HEK293 (cell line): ENCODE results near the gene ASXL1.

Source experiments
- CTCF ChIA-PET: fragments of 350-600 bp; formaldehyde crosslinking; extraction: SDS; loops from one replicate; lab custom pipeline; 2021; ENCODE audit warnings: antibody characterized with exemption; lab: Yijun Ruan, JAX
- POLR2A ChIA-PET: fragments of 300-600 bp; formaldehyde crosslinking; extraction: SDS; loops from one replicate; lab custom pipeline; 2020; ENCODE audit warnings: antibody characterized with exemption, inconsistent platforms; lab: Yijun Ruan, JAX
- H3K27ac ChIP-seq: fragments of 200-500 bp; sonication (Bioruptor generic); 2 replicates; pipeline ENCODE4 v1.5.1; 2014; ENCODE audit warnings: low read depth, low read length, control low read depth, inconsistent platforms; ENCODE audit errors: extremely low read depth
- H3K36me3 ChIP-seq, 2 experiments: fragments of 200-500 bp in 1 of 2; sonication (Bioruptor generic) in 1 of 2; 1 replicate in 1 of 2; 2 replicates in 1 of 2; pipeline ENCODE4 v1.5.1; 2014 to 2017; ENCODE audit warnings: inconsistent platforms in 2 of 2, low read length in 2 of 2; ENCODE audit not compliant: control insufficient read depth in 2 of 2, insufficient read depth in 1 of 2
- H3K4me1 ChIP-seq: fragments of 200-500 bp; sonication (Bioruptor generic); 2 replicates; pipeline ENCODE4 v1.5.1; 2014; ENCODE audit warnings: mild to moderate bottlenecking, low read length, inconsistent platforms; ENCODE audit not compliant: control insufficient read depth, insufficient read depth
- H3K4me3 ChIP-seq: 2 replicates; pipeline ENCODE4 v1.5.1; 2011; ENCODE audit warnings: low read depth, mild to moderate bottlenecking, control low read depth, low read length, moderate library complexity
- H3K9me3 ChIP-seq: fragments of 200-500 bp; sonication (Bioruptor generic); 2 replicates; pipeline ENCODE4 v1.5.1; 2014; ENCODE audit warnings: low read depth, low read length, inconsistent platforms; ENCODE audit not compliant: control insufficient read depth, insufficient read depth
- HOXC10 ChIP-seq: sonication (generic); formaldehyde crosslinking; IDR thresholded peaks from 2 replicates; pipeline ENCODE4 v1.8.1; 2023; ENCODE audit warnings: mild to moderate bottlenecking, missing genetic modification reagents
- KLF16 ChIP-seq: fragments of 450-650 bp; formaldehyde crosslinking; IDR thresholded peaks from 2 replicates; pipeline ENCODE4 v1.5.1; 2017; ENCODE audit warnings: missing biosample characterization, missing genetic modification characterization
- MZF1 ChIP-seq: fragments of 450-650 bp; formaldehyde crosslinking; IDR thresholded peaks from 2 replicates; pipeline ENCODE4 v1.5.1; 2017; ENCODE audit warnings: missing biosample characterization, missing genetic modification characterization, borderline replicate concordance
- PRDM10 ChIP-seq: fragments of 450-650 bp; formaldehyde crosslinking; IDR thresholded peaks from 2 replicates; pipeline ENCODE4 v1.5.1; 2016; ENCODE audit warnings: missing biosample characterization, missing genetic modification characterization
- PRDM2 ChIP-seq: fragments of 450-650 bp; formaldehyde crosslinking; IDR thresholded peaks from 2 replicates; pipeline ENCODE4 v1.5.1; 2016; ENCODE audit warnings: missing biosample characterization, missing genetic modification characterization, borderline replicate concordance
- SP3 ChIP-seq: fragments of 450-650 bp; formaldehyde crosslinking; IDR thresholded peaks from 2 replicates; pipeline ENCODE4 v1.5.1; 2016; ENCODE audit warnings: missing biosample characterization, missing genetic modification characterization
- SP7 ChIP-seq: fragments of 450-650 bp; formaldehyde crosslinking; IDR thresholded peaks from 2 replicates; pipeline ENCODE4 v1.5.1; 2016; ENCODE audit warnings: missing biosample characterization, missing genetic modification characterization
- ZBTB48 ChIP-seq: fragments of 450-650 bp; formaldehyde crosslinking; IDR thresholded peaks from 2 replicates; pipeline ENCODE4 v1.5.1; 2016; ENCODE audit warnings: missing biosample characterization, missing genetic modification characterization
- ZEB2 ChIP-seq: fragments of 450-650 bp; formaldehyde crosslinking; IDR thresholded peaks from 2 replicates; pipeline ENCODE4 v1.5.1; 2016; ENCODE audit warnings: missing biosample characterization, missing genetic modification characterization
- ZNF157 ChIP-seq: fragments of 450-650 bp; formaldehyde crosslinking; IDR thresholded peaks from 2 replicates; pipeline ENCODE4 v1.5.1; 2016; ENCODE audit warnings: missing biosample characterization, missing genetic modification characterization
- ZNF19 ChIP-seq: fragments of 450-650 bp; formaldehyde crosslinking; IDR thresholded peaks from 2 replicates; pipeline ENCODE4; 2016; ENCODE audit warnings: missing biosample characterization, missing genetic modification characterization, low read depth
- ZNF211 ChIP-seq: fragments of 450-650 bp; formaldehyde crosslinking; IDR thresholded peaks from 2 replicates; pipeline ENCODE4 v1.5.1; 2016; ENCODE audit warnings: low read depth, missing biosample characterization, missing genetic modification characterization
- ZNF223 ChIP-seq: fragments of 450-650 bp; formaldehyde crosslinking; IDR thresholded peaks from 2 replicates; pipeline ENCODE4 v1.5.1; 2016; ENCODE audit warnings: missing biosample characterization, missing genetic modification characterization
- ZNF341 ChIP-seq: fragments of 450-650 bp; formaldehyde crosslinking; IDR thresholded peaks from 2 replicates; pipeline ENCODE4; 2016; ENCODE audit warnings: low read depth, missing biosample characterization, missing genetic modification characterization
- ZNF510 ChIP-seq: fragments of 450-650 bp; formaldehyde crosslinking; IDR thresholded peaks from 2 replicates; pipeline ENCODE4 v1.5.1; 2018; ENCODE audit warnings: mild to moderate bottlenecking, missing genetic modification characterization, missing biosample characterization; ENCODE audit not compliant: insufficient replicate concordance
- ZNF513 ChIP-seq: fragments of 450-650 bp; IDR thresholded peaks from 2 replicates; pipeline ENCODE4 v1.5.1; 2018; ENCODE audit warnings: missing biosample characterization, missing genetic modification characterization
- ZNF530 ChIP-seq: fragments of 450-650 bp; formaldehyde crosslinking; IDR thresholded peaks from 2 replicates; pipeline ENCODE4 v1.5.1; 2016; ENCODE audit warnings: low read depth, missing biosample characterization, missing genetic modification characterization
- ZNF544 ChIP-seq: fragments of 450-650 bp; formaldehyde crosslinking; IDR thresholded peaks from 2 replicates; pipeline ENCODE4 v1.5.0; 2017; ENCODE audit warnings: missing biosample characterization, missing genetic modification characterization
- ZNF555 ChIP-seq: fragments of 450-650 bp; formaldehyde crosslinking; conservative IDR thresholded peaks from 2 replicates; pipeline ENCODE4 v1.5.1; 2017; ENCODE audit warnings: missing biosample characterization, mild to moderate bottlenecking, missing genetic modification characterization, inconsistent platforms
- ZNF623 ChIP-seq: fragments of 450-650 bp; formaldehyde crosslinking; IDR thresholded peaks from 2 replicates; pipeline ENCODE4 v1.5.1; 2016; ENCODE audit warnings: missing biosample characterization, missing genetic modification characterization
- ZNF792 ChIP-seq: fragments of 450-650 bp; formaldehyde crosslinking; IDR thresholded peaks from 2 replicates; pipeline ENCODE4 v1.5.1; 2016; ENCODE audit warnings: missing biosample characterization, missing genetic modification characterization
- ZNF830 ChIP-seq: fragments of 450-650 bp; IDR thresholded peaks from 2 replicates; pipeline ENCODE4 v1.5.0; 2018; ENCODE audit warnings: missing biosample characterization, missing genetic modification characterization, low read depth, mild to moderate bottlenecking, moderate library complexity
- TF ChIP-seq, protein P1 (sequence below): fragments of 450-650 bp; formaldehyde crosslinking; IDR thresholded peaks from 2 replicates; pipeline ENCODE4 v1.5.1; 2017; ENCODE audit warnings: missing biosample characterization, missing genetic modification characterization
- TF ChIP-seq, protein P2 (sequence below): fragments of 450-650 bp; formaldehyde crosslinking; IDR thresholded peaks from 2 replicates; pipeline ENCODE4 v1.5.1; 2016; ENCODE audit warnings: missing biosample characterization, missing genetic modification characterization

Gene ASXL1

GRCh38 chr20:32357869-32358631, at the start of gene ASXL1:
Gene ASXL1, plus strand, starts transcription at chr20:32358331. Its CDS starts 445 bp downstream, at chr20:32358776.
- POLR2A ChIA-PET = interaction anchor here (0.7 to 2.9 kb wide), 7 partner anchors 13 to 191 kb away, joined by 3 to 11 read pairs (median 3); no protein-coding TSS in a partner anchor
- H3K36me3 ChIP-seq = no peaks in the 10 kb centered on the region
- peaks cover 17% of the 10 kb centered on the region for H3K4me1 ChIP-seq
- CTCF ChIA-PET = interaction anchor here (0.5 to 0.6 kb wide), 2 partner anchors 73 to 99 kb away, joined by 3 to 4 read pairs; no protein-coding TSS in a partner anchor
- peak within 1 kb of the TSS; percentile 97 for H3K4me3 ChIP-seq
- no peaks in the 10 kb centered on the region for H3K9me3 ChIP-seq
- H3K27ac ChIP-seq = peak within 1 kb of the TSS; percentile 88
- TF ChIP-seq ZBTB48 (peak; percentile 52; the same call in 1 of the 2 replicates), ZNF513 (tag by site-specific recombination) (no peak), MZF1 (peak; percentile 82), ZNF341 (tag by site-specific recombination) (peak; percentile 80), ZNF792 (tag by site-specific recombination) (no peak), ZNF555 (no peak), ZEB2 (tag by site-specific recombination) (peak; percentile 98), KLF16 (peak; percentile 87), ZNF211 (tag by site-specific recombination) (no peak), ZNF623 (tag by site-specific recombination) (0 out of 2 replicates have a peak, but pooled peaks have one; percentile 19), HOXC10 (CRISPR knock-in tag) (no peak), ZNF19 (tag by site-specific recombination) (no peak), PRDM2 (tag by site-specific recombination) (no peak), ZNF830 (no peak), ZNF157 (tag by site-specific recombination) (no peak), ZNF530 (tag by site-specific recombination) (no peak), PRDM10 (tag by site-specific recombination) (peak; percentile 9), ZNF510 (tag by site-specific recombination) (no peak), SP7 (peak; percentile 72), ZNF544 (no peak), ZNF223 (tag by site-specific recombination) (no peak), SP3 (tag by site-specific recombination) (peak; percentile 92)
- TF ChIP-seq, protein P1, sequence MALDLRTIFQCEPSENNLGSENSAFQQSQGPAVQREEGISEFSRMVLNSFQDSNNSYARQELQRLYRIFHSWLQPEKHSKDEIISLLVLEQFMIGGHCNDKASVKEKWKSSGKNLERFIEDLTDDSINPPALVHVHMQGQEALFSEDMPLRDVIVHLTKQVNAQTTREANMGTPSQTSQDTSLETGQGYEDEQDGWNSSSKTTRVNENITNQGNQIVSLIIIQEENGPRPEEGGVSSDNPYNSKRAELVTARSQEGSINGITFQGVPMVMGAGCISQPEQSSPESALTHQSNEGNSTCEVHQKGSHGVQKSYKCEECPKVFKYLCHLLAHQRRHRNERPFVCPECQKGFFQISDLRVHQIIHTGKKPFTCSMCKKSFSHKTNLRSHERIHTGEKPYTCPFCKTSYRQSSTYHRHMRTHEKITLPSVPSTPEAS = peak; percentile 68; the same call in 1 of the 2 replicates
- TF ChIP-seq, protein P2, sequence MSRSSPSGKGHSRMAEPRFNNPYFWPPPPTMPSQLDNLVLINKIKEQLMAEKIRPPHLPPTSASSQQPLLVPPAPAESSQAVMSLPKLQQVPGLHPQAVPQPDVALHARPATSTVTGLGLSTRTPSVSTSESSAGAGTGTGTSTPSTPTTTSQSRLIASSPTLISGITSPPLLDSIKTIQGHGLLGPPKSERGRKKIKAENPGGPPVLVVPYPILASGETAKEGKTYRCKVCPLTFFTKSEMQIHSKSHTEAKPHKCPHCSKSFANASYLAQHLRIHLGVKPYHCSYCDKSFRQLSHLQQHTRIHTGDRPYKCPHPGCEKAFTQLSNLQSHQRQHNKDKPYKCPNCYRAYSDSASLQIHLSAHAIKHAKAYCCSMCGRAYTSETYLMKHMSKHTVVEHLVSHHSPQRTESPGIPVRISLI = peak; percentile 97
